Breast epithelium (tissue), 4 donors: ENCODE data around the gene MRM2. TPM values are rescaled to one million over a fixed set of nuclear protein-coding genes. Genes with fewer than 3 reads are reported as not detected.

Experiments used
- DNase-seq, 2 donors: peaks; one replicate each; pipeline ENCODE4 v3.0.0-alpha.2; 2019; ENCODE audit warnings: low spot score in 2 of 2
- H3K27ac ChIP-seq, 2 donors: fragments of 200-600 bp; sonication (generic) in 1 of 2; one replicate each; pipeline ENCODE4 v1.5.1; 2016 to 2019; ENCODE audit warnings: mild to moderate bottlenecking in 1 of 2
- H3K27me3 ChIP-seq, 2 donors: fragments of 200-600 bp; sonication (generic) in 1 of 2; one replicate each; pipeline versions ENCODE4 v1.5.1 to v1.6.0; 2017 to 2019; ENCODE audit warnings: control low read depth in 1 of 2, mild to moderate bottlenecking in 1 of 2
- H3K36me3 ChIP-seq: fragments of 200-600 bp; one replicate; pipeline ENCODE4 v1.5.1; 2019
- H3K4me1 ChIP-seq, 2 donors: fragments of 200-600 bp; sonication (generic); one replicate each; pipeline ENCODE4 v1.5.1; 2016 to 2019; ENCODE audit warnings: control low read depth in 1 of 2
- H3K4me3 ChIP-seq, 3 donors: fragments of 200-600 bp; sonication (generic); 1 replicate in 2 of 3; 2 replicates in 1 of 3; pipeline ENCODE4 v1.5.1; 2016 to 2019; ENCODE audit warnings: mild to moderate bottlenecking in 3 of 3, moderate library complexity in 2 of 3
- H3K9me3 ChIP-seq, 2 donors: fragments of 200-600 bp; sonication (generic) in 1 of 2; one replicate each; pipeline ENCODE4 v1.5.1; 2016 to 2019; ENCODE audit warnings: control low read depth in 1 of 2
- POLR2A ChIP-seq: fragments of 450-650 bp; IDR thresholded peaks from one replicate; pipeline ENCODE4 v1.6.1; 2016; ENCODE audit warnings: antibody characterized with exemption, mild to moderate bottlenecking, moderate library complexity
- POLR2AphosphoS5 ChIP-seq, 3 donors: sonication (generic); formaldehyde crosslinking; IDR thresholded peaks; one replicate each; pipeline ENCODE4 v1.6.1; 2017; ENCODE audit warnings: antibody characterized with exemption in 3 of 3
- intact Hi-C: fragments of 100-400 bp; cut with DNase I; formaldehyde crosslinking; loops from one replicate; pipeline ENCODE4 v1.15.1; 2023; ENCODE audit warnings: low total_unique reads
- total RNA-seq, 3 donors: library from RNA; depleted of rRNA; stranded (reverse); fragments of >200 nt; gene quantifications; one replicate each; pipeline ENCODE4 v1.1.0, GENCODE V29; 2016
- TF ChIP-seq, protein P1 (sequence below), 3 donors: fragments of 450-650 bp; IDR thresholded peaks; one replicate each; pipeline ENCODE4 v1.5.1; 2016 to 2017; ENCODE audit warnings: antibody characterized with exemption in 3 of 3, mild to moderate bottlenecking in 3 of 3, moderate library complexity in 3 of 3

The MRM2 gene
- total RNA-seq, 3 donors from 2014 or later: 10.9 to 20.2 (median 18.0) TPM

DNA sequence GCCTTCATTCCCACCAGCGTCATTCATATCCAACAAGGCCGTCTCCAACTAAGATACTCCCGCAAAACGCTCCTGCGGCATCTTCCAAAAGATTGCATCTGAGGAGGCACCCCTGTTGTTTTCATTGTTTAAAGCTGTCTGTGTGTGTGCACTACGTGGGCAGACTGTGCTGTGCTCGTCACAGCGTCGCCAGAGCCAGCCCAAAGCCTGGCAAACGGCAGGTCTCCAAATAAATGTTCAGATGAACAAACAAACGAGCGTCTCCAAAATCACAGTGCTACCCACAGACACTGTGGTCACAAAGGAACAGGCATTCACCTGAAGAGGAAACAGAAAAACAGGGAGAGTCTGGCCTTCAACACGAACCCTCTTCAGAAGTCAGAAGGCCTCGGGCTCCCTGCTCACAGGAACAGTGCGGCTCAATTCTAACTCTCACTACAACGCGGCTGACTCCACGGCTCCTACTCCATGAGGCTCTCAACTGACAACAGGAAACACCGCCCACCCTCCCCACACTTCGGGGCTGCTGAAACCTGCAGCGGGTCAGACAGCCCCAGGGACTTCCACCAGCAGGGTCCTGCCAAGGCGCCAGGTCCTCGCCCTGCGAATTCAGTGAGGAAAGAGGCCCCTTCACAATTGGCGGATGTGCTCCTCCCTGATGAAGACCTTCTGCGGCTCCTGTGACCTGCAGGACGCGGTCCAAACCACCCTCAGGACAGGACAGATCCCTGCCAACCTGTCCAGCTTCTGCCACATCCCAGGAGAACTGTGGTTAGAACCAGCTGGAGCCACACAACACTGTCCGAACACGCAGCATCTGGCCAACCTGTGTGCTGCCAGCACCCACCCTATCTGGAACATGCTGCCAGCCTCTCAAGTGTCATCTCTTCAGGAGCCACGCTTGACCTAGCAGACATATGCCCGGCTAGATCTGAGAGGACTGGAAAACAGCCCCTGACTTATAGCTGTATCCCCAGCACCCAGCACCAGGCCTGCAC lies 45.3 kb downstream of the MRM2 start:
- Histone ChIP-seq H3K4me3 (no peak overlapping the region), H3K4me1 (no peaks in the 10 kb centered on the region), H3K36me3 (no peaks in the 10 kb centered on the region), H3K27ac (peak overlapping the region; percentile 5 to 38), H3K9me3 (no peaks in the 10 kb centered on the region), H3K27me3 (no peaks in the 10 kb centered on the region)
- no peak for DNase-seq
- intact Hi-C loops: no loop called here
- TF ChIP-seq POLR2A (no peak), POLR2AphosphoS5 (IDR thresholded peaks at IDR 0.05) (no peak)
- TF ChIP-seq, protein P1, sequence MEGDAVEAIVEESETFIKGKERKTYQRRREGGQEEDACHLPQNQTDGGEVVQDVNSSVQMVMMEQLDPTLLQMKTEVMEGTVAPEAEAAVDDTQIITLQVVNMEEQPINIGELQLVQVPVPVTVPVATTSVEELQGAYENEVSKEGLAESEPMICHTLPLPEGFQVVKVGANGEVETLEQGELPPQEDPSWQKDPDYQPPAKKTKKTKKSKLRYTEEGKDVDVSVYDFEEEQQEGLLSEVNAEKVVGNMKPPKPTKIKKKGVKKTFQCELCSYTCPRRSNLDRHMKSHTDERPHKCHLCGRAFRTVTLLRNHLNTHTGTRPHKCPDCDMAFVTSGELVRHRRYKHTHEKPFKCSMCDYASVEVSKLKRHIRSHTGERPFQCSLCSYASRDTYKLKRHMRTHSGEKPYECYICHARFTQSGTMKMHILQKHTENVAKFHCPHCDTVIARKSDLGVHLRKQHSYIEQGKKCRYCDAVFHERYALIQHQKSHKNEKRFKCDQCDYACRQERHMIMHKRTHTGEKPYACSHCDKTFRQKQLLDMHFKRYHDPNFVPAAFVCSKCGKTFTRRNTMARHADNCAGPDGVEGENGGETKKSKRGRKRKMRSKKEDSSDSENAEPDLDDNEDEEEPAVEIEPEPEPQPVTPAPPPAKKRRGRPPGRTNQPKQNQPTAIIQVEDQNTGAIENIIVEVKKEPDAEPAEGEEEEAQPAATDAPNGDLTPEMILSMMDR (IDR thresholded peaks at IDR 0.05): no peak

DNA sequence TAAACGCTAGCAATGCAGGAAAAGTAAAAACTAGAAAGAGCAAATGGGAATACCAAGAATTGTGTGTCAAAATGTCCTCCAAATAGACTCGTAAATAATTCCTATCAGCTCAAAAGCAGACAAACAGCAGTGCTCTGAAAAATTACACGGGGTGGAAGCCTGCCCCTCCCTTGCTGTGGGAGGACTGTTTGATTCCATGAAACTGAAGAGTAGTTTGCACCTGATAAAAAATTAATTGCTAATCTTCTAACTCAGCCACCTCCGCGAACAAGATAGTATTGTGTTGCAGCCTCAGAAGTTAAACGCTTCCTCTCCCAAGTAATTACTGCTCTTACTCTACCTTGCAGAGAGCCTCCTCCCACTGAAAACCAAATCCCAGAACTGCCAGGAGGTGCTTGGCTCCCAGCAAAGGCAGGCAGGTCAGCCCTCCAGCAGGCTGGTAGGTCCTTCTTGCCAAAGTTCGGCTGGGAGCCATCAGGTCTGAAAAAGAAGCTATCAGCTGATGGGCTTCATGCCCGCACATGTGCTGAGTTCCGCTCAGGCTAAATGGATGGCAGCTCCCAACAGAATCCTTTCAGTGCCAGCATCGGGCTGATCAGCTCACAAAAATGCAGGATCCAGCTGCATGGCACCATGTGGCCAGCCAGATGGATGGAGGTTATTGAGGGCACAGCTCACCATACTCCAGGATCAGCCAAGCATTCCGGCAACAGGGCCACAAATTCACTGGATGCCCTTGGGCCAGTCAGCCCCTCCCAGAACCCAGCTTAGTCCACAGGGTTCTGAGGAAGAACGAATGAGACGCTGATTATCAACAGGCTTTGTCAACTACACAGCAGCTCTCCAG lies 46.4 kb downstream of the MRM2 start:
- H3K36me3 ChIP-seq: no peaks in the 10 kb centered on the region
- no peak overlapping the region for H3K27ac ChIP-seq
- TF ChIP-seq POLR2A (no peak), POLR2AphosphoS5 (IDR thresholded peaks at IDR 0.05) (no peak)
- TF ChIP-seq, protein P1 (IDR thresholded peaks at IDR 0.05): no peak
- H3K27me3 ChIP-seq: no peaks in the 10 kb centered on the region
- H3K4me3 ChIP-seq: no peak overlapping the region
- peak in 1 of 2 donors; percentile 25 for DNase-seq
- intact Hi-C loops: no loop called here
- no peaks in the 10 kb centered on the region for H3K4me1 ChIP-seq
- H3K9me3 ChIP-seq: no peaks in the 10 kb centered on the region

DNA sequence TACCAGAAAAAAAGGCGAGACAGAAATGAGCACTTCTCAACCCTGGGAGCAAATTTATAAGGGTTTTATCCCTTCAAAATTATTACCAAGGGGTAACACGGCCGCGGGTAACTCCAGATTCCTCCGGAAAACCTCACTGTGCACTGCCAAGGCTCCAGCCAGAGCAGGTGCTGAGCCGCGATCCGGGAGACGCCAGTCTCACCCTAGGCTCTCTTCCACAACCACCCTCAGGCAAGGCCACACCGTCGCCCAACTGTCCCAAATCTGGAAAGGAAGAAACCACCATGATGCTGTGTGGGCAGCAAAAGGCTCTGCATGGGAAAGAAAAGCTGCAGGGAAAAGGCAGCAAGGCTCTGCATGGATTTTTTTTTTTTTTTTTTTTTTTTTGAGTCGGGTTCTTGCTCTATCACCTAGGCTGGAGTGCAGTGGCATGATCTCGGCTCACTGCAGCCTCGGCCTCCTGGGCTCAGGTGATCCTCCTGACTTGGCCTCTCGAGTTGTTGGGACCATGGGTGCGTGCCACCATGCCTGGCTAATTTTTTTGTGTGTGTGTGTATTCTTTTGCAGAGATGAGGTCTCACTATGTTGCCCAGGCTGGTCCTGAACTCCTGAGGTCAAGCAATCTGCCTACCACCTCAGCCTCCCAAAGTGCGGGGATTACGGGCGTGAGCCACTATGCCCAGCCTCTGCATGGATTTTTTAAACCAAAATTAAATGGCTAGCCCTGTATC lies 48.3 kb downstream of the MRM2 start:
- Histone ChIP-seq H3K27me3 (no peaks in the 10 kb centered on the region), H3K9me3 (peaks cover 0 to 6% of the 10 kb centered on the region in 2 donors), H3K36me3 (no peaks in the 10 kb centered on the region), H3K4me3 (no peak overlapping the region), H3K27ac (no peak overlapping the region), H3K4me1 (no peaks in the 10 kb centered on the region)
- DNase-seq: no peak
- TF ChIP-seq POLR2AphosphoS5 (IDR thresholded peaks at IDR 0.05) (no peak), POLR2A (no peak)
- TF ChIP-seq, protein P1 (IDR thresholded peaks at IDR 0.05): no peak
- intact Hi-C loops: no loop called here

DNA sequence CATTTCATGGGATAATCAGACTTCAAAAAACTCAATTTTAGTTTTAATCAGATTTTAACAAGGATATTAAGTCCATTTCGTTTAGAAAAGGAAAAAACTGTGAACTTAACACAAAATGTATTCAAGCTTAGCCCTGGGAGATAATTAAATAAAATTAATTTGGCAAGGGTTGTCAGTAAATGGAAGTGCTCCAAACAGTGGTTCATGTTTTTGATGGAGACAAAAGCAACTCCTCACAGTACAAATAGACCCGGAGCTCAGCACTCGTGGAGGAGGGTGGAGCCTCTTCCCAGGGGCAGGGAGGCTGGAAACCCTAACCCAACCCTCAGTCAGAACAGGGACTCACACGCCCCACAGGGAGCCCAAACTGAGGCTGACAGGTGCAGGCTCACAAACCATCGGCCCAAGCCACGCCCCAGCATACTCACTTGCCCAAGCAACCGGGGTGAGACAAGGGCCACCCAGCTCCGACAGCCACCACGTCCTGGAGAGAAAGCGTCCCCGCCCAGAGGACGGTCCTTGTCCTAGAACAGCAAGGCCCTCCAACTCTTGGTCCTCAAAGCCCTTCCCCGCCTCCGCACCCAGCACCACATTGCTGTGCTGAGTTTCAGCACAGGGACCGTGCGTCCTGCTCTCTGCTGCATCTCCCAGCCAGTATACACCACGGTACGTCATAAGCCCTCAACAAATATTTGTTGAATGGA lies 49.0 kb downstream of the MRM2 start:
- Histone ChIP-seq H3K4me3 (no peak overlapping the region), H3K36me3 (no peaks in the 10 kb centered on the region), H3K27me3 (no peaks in the 10 kb centered on the region), H3K9me3 (peaks cover 0 to 6% of the 10 kb centered on the region in 2 donors), H3K27ac (no peak overlapping the region), H3K4me1 (no peaks in the 10 kb centered on the region)
- no peak for DNase-seq
- intact Hi-C loops: no loop called here
- TF ChIP-seq, protein P1 (IDR thresholded peaks at IDR 0.05): no peak
- TF ChIP-seq POLR2A (no peak), POLR2AphosphoS5 (IDR thresholded peaks at IDR 0.05) (no peak)
